ENCODE measurements around the gene ELMO1. TPM values are rescaled to one million over a fixed set of nuclear protein-coding genes. Genes with fewer than 3 reads are reported as not detected.

The ELMO1 gene
- total RNA-seq, 1 experiment from 2014 or later: 7.8 TPM

DNA sequence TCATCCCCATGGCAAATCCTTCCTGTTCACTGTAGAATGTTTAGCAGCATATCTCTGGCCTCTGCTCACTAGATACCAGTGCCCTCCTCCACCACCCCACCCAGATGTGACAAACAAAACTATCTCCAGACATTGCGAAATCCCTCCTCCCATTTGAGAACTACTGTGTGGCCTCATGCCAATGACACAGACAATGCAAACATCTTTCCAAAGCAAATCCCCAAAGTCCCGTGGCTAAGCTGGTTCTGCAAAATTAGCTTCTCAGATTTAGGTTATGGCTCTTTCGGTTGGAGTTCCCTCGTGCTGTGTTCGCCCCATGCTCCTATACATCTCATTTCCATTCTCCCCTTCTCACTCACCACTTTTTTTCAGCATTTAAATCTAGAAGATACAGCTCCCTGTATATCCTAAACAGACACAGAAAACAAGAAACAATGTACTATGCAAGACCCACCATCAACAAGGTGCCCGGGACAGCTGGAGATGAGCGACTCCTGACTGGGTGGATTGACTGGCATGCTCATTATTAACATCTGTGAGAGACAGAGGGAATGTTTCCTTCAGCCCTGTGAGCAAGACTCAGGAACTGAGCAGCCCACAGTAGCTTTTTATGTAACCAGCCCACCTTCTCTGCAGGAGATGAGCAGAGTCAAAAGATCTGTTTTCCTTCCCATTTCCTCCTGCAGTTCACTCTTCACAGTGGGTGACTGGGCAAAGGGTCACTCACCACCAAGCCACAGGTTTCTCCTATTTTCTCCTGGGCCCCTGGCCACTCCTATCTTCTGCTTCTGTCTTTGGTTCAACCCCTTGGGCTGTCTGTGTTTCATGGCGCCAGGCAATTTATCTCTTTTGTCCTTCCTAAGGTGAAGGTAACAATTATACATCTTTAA, 498.7 kb downstream of the ELMO1 start:
- H3K27me3 Mint-ChIP-seq (ENCODE audit: low read depth): no peaks in the 10 kb centered on the region; the same call in 1 of the 2 replicates
- peaks cover 0 to 9% of the 10 kb centered on the region in 2 experiments; a peak in 3 of 5 replicates for H3K9me3 Mint-ChIP-seq
- no peak overlapping the region; a peak in 1 of 7 replicates for H3K27ac Mint-ChIP-seq
- no peak overlapping the region for H4K8ac ChIP-seq (replicated peaks; ENCODE audit: insufficient read length, low read depth, low read length)
- no peak overlapping the region for H2BK5ac ChIP-seq (ENCODE audit: insufficient read length, low read length)
- no peak overlapping the region for H4K5ac ChIP-seq (ENCODE audit: insufficient read length, low read depth, low read length)
- H3K79me1 ChIP-seq (ENCODE audit: insufficient read depth, low read depth, low read length, poor library complexity, severe bottlenecking): no peaks in the 10 kb centered on the region
- no peak overlapping the region for H3K56ac ChIP-seq (ENCODE audit: insufficient read length, low read depth, low read length)
- H3K4me1 ChIP-seq (ENCODE audit: insufficient read depth, low read length): peaks cover 6% of the 10 kb centered on the region; the same call in 1 of the 2 replicates
- no peaks in the 10 kb centered on the region for H3K27me3 ChIP-seq (ENCODE audit: insufficient read depth, low read length)
- H4K20me1 ChIP-seq (ENCODE audit: control insufficient read depth, insufficient read depth, insufficient read length): no peaks in the 10 kb centered on the region
- no peak overlapping the region for H2BK120ac ChIP-seq (ENCODE audit: low read depth, low read length, poor library complexity, severe bottlenecking)
- no peak overlapping the region for H2AK5ac ChIP-seq (ENCODE audit: insufficient read length, low read length)
- no peak overlapping the region for H3K4me2 ChIP-seq (ENCODE audit: insufficient read depth, insufficient read length, low read length)
- DNase-seq: no peak
- H3K14ac ChIP-seq (ENCODE audit: insufficient read depth, low read length): no peak overlapping the region
- H3K23me2 ChIP-seq (ENCODE audit: insufficient read length, low read depth, low read length, poor library complexity, severe bottlenecking): no peaks in the 10 kb centered on the region
- peaks cover 2 to 6% (median 2%) of the 10 kb centered on the region in 3 experiments; a peak in 5 of 7 replicates for H3K36me3 Mint-ChIP-seq (ENCODE audit: insufficient read depth in 1 of 3, low read depth in 3 of 3)
- H3K27ac ChIP-seq (ENCODE audit: insufficient read length, low read depth, low read length): no peak overlapping the region
- TF ChIP-seq, protein P1, sequence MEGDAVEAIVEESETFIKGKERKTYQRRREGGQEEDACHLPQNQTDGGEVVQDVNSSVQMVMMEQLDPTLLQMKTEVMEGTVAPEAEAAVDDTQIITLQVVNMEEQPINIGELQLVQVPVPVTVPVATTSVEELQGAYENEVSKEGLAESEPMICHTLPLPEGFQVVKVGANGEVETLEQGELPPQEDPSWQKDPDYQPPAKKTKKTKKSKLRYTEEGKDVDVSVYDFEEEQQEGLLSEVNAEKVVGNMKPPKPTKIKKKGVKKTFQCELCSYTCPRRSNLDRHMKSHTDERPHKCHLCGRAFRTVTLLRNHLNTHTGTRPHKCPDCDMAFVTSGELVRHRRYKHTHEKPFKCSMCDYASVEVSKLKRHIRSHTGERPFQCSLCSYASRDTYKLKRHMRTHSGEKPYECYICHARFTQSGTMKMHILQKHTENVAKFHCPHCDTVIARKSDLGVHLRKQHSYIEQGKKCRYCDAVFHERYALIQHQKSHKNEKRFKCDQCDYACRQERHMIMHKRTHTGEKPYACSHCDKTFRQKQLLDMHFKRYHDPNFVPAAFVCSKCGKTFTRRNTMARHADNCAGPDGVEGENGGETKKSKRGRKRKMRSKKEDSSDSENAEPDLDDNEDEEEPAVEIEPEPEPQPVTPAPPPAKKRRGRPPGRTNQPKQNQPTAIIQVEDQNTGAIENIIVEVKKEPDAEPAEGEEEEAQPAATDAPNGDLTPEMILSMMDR (conservative IDR thresholded peaks at IDR 0.05): no peak
- no CpG with 5 or more reads among the region's 8 CpGs for WGBS (ENCODE audit: extremely low coverage, insufficient read length, low lambda C conversion rate)
- H2BK20ac ChIP-seq (ENCODE audit: low read depth, low read length, poor library complexity, severe bottlenecking): no peak overlapping the region
- no peak overlapping the region for H3K18ac ChIP-seq (ENCODE audit: insufficient read length, low read depth, low read length)
- H3K9me3 ChIP-seq (ENCODE audit: control insufficient read depth, low read depth, low read length): no peaks in the 10 kb centered on the region
- no peaks in the 10 kb centered on the region for H3K79me2 ChIP-seq (ENCODE audit: insufficient read depth, low read length)
- H3K4me1 Mint-ChIP-seq: peaks cover 16 to 19% of the 10 kb centered on the region in 2 experiments
- H3K23ac ChIP-seq (ENCODE audit: insufficient read length, low read depth, low read length): no peak overlapping the region
- H3K9ac ChIP-seq (ENCODE audit: extremely low read depth, insufficient read length, low read length): no peak overlapping the region
- H3K4ac ChIP-seq (ENCODE audit: low read depth, low read length): no peak overlapping the region
- no peak overlapping the region for H3T11ph ChIP-seq (ENCODE audit: low read length)
- no peak overlapping the region for H2BK15ac ChIP-seq (ENCODE audit: low read depth, low read length)
- no peak overlapping the region for H4K91ac ChIP-seq (ENCODE audit: insufficient read length, low read depth, low read length)
- H2AFZ ChIP-seq (ENCODE audit: low read length): no peak overlapping the region
- no peak overlapping the region for H3K4me3 Mint-ChIP-seq
- no peak overlapping the region for H2BK12ac ChIP-seq (ENCODE audit: insufficient read length, low read depth, low read length)
